Measurements from ENCODE around the gene SS18L1.

SS18L1 gene

GRCh38 chr20:62198931-62199330 lies 55.4 kb downstream of the SS18L1 start:
- no peak for DNase-seq (ENCODE audit: extremely low read depth, low read depth)
- TF ChIP-seq, protein P1, sequence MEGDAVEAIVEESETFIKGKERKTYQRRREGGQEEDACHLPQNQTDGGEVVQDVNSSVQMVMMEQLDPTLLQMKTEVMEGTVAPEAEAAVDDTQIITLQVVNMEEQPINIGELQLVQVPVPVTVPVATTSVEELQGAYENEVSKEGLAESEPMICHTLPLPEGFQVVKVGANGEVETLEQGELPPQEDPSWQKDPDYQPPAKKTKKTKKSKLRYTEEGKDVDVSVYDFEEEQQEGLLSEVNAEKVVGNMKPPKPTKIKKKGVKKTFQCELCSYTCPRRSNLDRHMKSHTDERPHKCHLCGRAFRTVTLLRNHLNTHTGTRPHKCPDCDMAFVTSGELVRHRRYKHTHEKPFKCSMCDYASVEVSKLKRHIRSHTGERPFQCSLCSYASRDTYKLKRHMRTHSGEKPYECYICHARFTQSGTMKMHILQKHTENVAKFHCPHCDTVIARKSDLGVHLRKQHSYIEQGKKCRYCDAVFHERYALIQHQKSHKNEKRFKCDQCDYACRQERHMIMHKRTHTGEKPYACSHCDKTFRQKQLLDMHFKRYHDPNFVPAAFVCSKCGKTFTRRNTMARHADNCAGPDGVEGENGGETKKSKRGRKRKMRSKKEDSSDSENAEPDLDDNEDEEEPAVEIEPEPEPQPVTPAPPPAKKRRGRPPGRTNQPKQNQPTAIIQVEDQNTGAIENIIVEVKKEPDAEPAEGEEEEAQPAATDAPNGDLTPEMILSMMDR (IDR thresholded peaks at IDR 0.05; ENCODE audit: low read depth, low read length), result no peak

- TF ChIP-seq, protein P1 (IDR thresholded peaks at IDR 0.05; ENCODE audit: low read depth, low read length), result no peak
- no peak for DNase-seq (ENCODE audit: extremely low read depth, low read depth)
Measured at GRCh38 chr20:62200491-62201172, 57.1 kb downstream of the SS18L1 start.

- DNase-seq (ENCODE audit: extremely low read depth, low read depth), result no peak
- TF ChIP-seq, protein P1 (IDR thresholded peaks at IDR 0.05; ENCODE audit: low read depth, low read length), result no peak
Measured at GRCh38 chr20:62201173-62202082, 57.9 kb downstream of the SS18L1 start.

DNA sequence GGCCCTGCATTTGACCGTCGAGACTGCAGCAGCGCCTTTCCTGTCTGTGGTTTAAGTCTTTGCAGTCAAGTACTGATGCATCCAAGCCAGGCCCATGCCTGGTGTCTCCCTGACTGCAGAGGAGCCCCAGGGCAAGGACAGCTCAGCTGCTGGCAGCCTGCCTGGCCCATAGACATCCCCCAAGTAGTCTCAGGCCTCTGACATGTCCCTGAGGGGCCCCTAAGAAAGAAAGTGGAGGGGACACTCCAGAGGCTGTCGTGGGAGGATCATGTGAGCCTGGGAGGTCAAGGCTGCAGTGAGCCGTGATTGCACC lies 58.5 kb downstream of the SS18L1 start:
- no peak for DNase-seq (ENCODE audit: extremely low read depth, low read depth)
- TF ChIP-seq, protein P1 (IDR thresholded peaks at IDR 0.05; ENCODE audit: low read depth, low read length), result no peak

DNA sequence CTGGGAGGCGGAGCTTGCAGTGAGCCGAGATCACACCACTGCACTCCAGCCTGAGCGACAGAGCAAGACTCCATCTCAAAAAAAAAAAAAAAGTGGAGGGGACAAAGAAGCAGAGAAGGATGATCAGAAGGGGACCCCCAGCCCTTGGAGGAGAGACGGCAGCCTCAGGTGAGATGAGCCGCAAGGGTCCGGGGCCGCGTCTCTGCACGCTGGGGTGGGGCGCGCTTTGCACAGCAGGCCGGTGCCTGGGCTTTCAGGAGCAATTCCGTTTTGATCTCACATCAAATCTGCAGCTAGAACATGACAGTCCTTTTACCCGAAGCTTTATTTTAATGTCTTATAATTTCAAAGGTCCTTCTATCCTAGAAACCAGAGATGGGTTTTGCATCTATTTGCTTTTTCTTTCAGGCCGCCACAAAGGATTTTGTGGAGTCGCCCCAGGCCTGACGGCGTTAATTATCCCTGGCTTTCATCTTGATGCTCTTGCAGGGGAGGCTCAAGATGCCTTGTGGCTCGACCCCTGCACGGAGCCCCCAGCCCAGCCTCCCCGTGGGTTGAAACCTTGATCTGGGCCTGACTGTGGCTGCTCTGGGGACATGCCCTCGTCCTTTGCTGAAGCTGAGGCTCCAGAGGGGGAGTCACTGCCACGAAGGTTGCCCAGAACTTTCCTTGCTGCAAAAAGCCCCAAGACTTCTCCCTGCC lies 59.3 kb downstream of the SS18L1 start:
- DNase-seq (ENCODE audit: extremely low read depth, low read depth), result no peak
- TF ChIP-seq, protein P1 (IDR thresholded peaks at IDR 0.05; ENCODE audit: low read depth, low read length), result no peak

GRCh38 chr20:62203378-62204030 lies 59.9 kb downstream of the SS18L1 start:
- TF ChIP-seq, protein P1 (IDR thresholded peaks at IDR 0.05; ENCODE audit: low read depth, low read length), result no peak
- DNase-seq (ENCODE audit: extremely low read depth, low read depth), result no peak
